ENCODE results near the gene CNOT3. TPM values are rescaled to one million over a fixed set of nuclear protein-coding genes. Genes with fewer than 3 reads are reported as not detected.
A peak's percentile ranks its signal among the peaks of the same experiment; 100 is the strongest.

The CNOT3 gene
- total and polyA plus RNA-seq, 2 of the 13 experiments (the other 11 are each of a cell fraction or from before 2014, with no cell fraction given): 4.3 to 5.8 TPM

GRCh38 chr19:54136086-54136863, 1.3 kb upstream of the CNOT3 start:
- ATAC-seq: peak; percentile 1; the same call in 2 of the 3 replicates
- peaks cover 41% of the 10 kb centered on the region for H3K4me1 ChIP-seq (ENCODE audit: insufficient read depth, low read length)
- BruUV-seq (replicated peaks): TSS peak; percentile 93
- in situ Hi-C loops (cut with HindIII; ENCODE audit: extremely low pct_ligation_motif_present, low pct_unique_long_range_greater_than_20kb): no loop called here
- H3K79me2 ChIP-seq (ENCODE audit: insufficient read depth, low read length): peaks cover 29% of the 10 kb centered on the region
- no peaks in the 10 kb centered on the region; a peak in 1 of 5 replicates for H3K27me3 ChIP-seq (ENCODE audit: control insufficient read depth in 1 of 2, insufficient read depth in 2 of 2, low read length in 2 of 2)
- peak overlapping the region; percentile 57 for H3K27ac ChIP-seq (ENCODE audit: extremely low read length, insufficient read depth, low read length)
- H3K36me3 ChIP-seq (replicated peaks in 1 of 2; ENCODE audit: control insufficient read depth in 1 of 2, insufficient read depth in 2 of 2, low read length in 2 of 2): peaks cover 12 to 20% of the 10 kb centered on the region in 2 experiments
- peak overlapping the region; percentile 75 for H3K9ac ChIP-seq (ENCODE audit: insufficient read depth, low read depth, low read length)
- CTCF ChIA-PET (ENCODE audit: low intra/inter-chr PET ratio, low total read pairs): no interaction called here
- no peak for DNase-seq (ENCODE audit: low spot score)
- peaks cover 8% of the 10 kb centered on the region; the same call in 1 of the 2 replicates for H4K20me1 ChIP-seq (ENCODE audit: insufficient read depth, low read length)
- H3K4me3 ChIP-seq (replicated peaks in 1 of 3; ENCODE audit: insufficient read depth in 1 of 3, low read depth in 2 of 3, low read length in 3 of 3): peak overlapping the region; percentile 62 to 81 (median 70)
- peak overlapping the region; percentile 94 for H3K4me2 ChIP-seq (ENCODE audit: low read depth, low read length)
- peak overlapping the region; percentile 72 for H2AFZ ChIP-seq (ENCODE audit: low read length)
- 3% methylated on average over 23 of the region's 30 CpGs for WGBS (ENCODE audit: low lambda C conversion rate)
- POLR2A ChIA-PET: interaction anchor here (0.9 to 2.8 kb wide), 21 partner anchors 14 to 977 kb away, joined by 3 to 73 read pairs (median 5); partner anchors contain the start of genes LENG1, LENG8, LENG9 and MBOAT7
- intact Hi-C loops (cut with micrococcal nuclease; ENCODE audit: unreplicated experiment): loop anchor here (5.0 kb wide), 1 partner anchor 66 kb away; the partner anchor contains the start of gene RPS9
- FAIRE-seq: no peak
- H3K9me3 ChIP-seq (ENCODE audit: low read length): peaks cover 5% of the 10 kb centered on the region
- TF ChIP-seq ZNF713 (CRISPR knock-in tag; IDR thresholded peaks at IDR 0.05) (no peak), ZNF773 (CRISPR knock-in tag; IDR thresholded peaks at IDR 0.05; ENCODE audit: borderline replicate concordance) (no peak), ZNF552 (CRISPR knock-in tag; IDR thresholded peaks at IDR 0.05; ENCODE audit: borderline replicate concordance) (no peak), ZNF83 (CRISPR knock-in tag; IDR thresholded peaks at IDR 0.05; ENCODE audit: borderline replicate concordance) (no peak), CHD2 (IDR thresholded peaks at IDR 0.05; ENCODE audit: low read depth, low read length) (no peak), KLF11 (CRISPR knock-in tag; IDR thresholded peaks at IDR 0.05) (0 out of 2 replicates have a peak, but pooled peaks have one; percentile 18), MAFK (conservative IDR thresholded peaks at IDR 0.05 in 1 of 2, IDR thresholded peaks at IDR 0.05 in 1 of 2; ENCODE audit: low read length in 2 of 2) (no peak), GPBP1L1 (CRISPR knock-in tag; IDR thresholded peaks at IDR 0.05) (no peak), ZNF142 (CRISPR knock-in tag; IDR thresholded peaks at IDR 0.05) (no peak), JARID2 (CRISPR knock-in tag; IDR thresholded peaks at IDR 0.05; ENCODE audit: insufficient replicate concordance) (no peak), POLR2AphosphoS5 (IDR thresholded peaks at IDR 0.05; ENCODE audit: low read depth, low read length) (no peak), ZFP91 (CRISPR knock-in tag; IDR thresholded peaks at IDR 0.05; ENCODE audit: borderline replicate concordance) (peak; percentile 13; the same call in 1 of the 2 replicates), ZSCAN30 (CRISPR knock-in tag; IDR thresholded peaks at IDR 0.05) (no peak), ZNF580 (CRISPR knock-in tag; IDR thresholded peaks at IDR 0.05; ENCODE audit: borderline replicate concordance, low read depth) (no peak)

All from HepG2 (cell line).